Bronchial epithelial cell (primary cell): ENCODE measurements around the gene KCNJ10. TPM values are rescaled to one million over a fixed set of nuclear protein-coding genes. Genes with fewer than 3 reads are reported as not detected.

Experiments used
- DNase-seq: peaks from one replicate; pipeline ENCODE4 v3.0.0-alpha.2; 2010; ENCODE audit warnings: low read depth
- FAIRE-seq: peaks from 2 replicates; lab custom pipeline; 2011; peaks lifted over from hg19 to GRCh38; lab: Jason Lieb, UNC
- H3K27me3 ChIP-seq: 2 replicates; pipeline ENCODE4 v1.5.1; 2011; ENCODE audit warnings: low read length; ENCODE audit not compliant: control insufficient read depth, insufficient read depth
- H3K36me3 ChIP-seq: 2 replicates; pipeline ENCODE4 v1.5.1; 2011; ENCODE audit warnings: low read length; ENCODE audit not compliant: control insufficient read depth, insufficient read depth
- H3K4me3 ChIP-seq: 2 replicates; pipeline ENCODE4 v1.5.1; 2011; ENCODE audit warnings: mild to moderate bottlenecking, low read depth, low read length, control low read depth
- total RNA-seq: library from RNA; depleted of rRNA; stranded (reverse); fragments of >200 nt; gene quantifications from 2 replicates; pipeline ENCODE4 v1.2.1, GENCODE V29; 2014
- TF ChIP-seq, protein P1 (sequence below): IDR thresholded peaks from 2 replicates; pipeline ENCODE4 v1.5.1; 2011; ENCODE audit warnings: mild to moderate bottlenecking, moderate library complexity, low read length, control low read depth, inconsistent platforms; ENCODE audit not compliant: insufficient read depth, severe bottlenecking

KCNJ10 gene
- total RNA-seq: not detected in 2 replicates

DNA sequence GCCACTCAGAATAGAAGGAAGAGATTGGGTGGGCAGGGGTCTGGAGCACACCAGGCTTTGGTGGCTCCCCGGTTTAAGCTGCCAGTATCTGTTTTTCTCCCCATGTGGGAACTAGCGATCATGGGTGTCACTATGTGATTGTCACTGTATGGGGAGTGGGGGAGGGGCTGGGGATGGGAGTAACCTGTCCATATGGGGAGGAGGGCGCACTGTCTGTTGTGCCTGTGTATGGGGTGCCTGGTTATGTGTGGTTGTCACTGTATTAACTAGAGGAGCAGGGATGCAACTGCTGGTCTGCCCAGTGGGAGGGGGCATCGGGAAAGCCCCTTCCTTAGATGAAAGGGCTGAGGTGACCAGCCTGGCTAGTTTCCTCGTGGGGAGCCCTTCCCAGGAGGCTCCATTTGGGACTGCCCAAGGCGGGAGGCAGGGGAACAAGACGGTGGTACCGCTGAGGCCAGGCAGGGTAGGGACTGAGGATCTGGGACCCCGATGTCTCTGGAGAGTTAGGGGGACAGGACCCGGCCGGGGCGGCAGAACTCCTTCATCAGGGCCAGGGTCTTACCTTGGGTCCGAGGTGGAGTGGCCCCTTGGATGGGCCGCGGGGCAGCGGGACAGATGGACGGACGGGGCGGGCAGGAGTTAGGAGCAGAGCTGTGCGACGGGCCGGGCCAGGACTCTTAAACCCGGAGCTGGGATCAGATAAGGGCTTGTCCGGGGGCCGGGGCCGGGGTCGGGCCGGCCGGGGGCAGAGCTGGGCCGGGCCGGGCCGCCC lies at the start of gene KCNJ10:
TSS of gene KCNJ10 (minus strand) at position 701 of the 772 bp plus-strand sequence. CDS start 27,628 bp downstream, outside the sequence.
- H3K36me3 ChIP-seq: no peaks in the 10 kb centered on the region
- H3K4me3 ChIP-seq: peak within 1 kb of the TSS; percentile 21
- H3K27me3 ChIP-seq: peaks cover 28% of the 10 kb centered on the region
- FAIRE-seq: no peak
- TF ChIP-seq, protein P1, sequence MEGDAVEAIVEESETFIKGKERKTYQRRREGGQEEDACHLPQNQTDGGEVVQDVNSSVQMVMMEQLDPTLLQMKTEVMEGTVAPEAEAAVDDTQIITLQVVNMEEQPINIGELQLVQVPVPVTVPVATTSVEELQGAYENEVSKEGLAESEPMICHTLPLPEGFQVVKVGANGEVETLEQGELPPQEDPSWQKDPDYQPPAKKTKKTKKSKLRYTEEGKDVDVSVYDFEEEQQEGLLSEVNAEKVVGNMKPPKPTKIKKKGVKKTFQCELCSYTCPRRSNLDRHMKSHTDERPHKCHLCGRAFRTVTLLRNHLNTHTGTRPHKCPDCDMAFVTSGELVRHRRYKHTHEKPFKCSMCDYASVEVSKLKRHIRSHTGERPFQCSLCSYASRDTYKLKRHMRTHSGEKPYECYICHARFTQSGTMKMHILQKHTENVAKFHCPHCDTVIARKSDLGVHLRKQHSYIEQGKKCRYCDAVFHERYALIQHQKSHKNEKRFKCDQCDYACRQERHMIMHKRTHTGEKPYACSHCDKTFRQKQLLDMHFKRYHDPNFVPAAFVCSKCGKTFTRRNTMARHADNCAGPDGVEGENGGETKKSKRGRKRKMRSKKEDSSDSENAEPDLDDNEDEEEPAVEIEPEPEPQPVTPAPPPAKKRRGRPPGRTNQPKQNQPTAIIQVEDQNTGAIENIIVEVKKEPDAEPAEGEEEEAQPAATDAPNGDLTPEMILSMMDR: no peak
- no peak for DNase-seq

DNA sequence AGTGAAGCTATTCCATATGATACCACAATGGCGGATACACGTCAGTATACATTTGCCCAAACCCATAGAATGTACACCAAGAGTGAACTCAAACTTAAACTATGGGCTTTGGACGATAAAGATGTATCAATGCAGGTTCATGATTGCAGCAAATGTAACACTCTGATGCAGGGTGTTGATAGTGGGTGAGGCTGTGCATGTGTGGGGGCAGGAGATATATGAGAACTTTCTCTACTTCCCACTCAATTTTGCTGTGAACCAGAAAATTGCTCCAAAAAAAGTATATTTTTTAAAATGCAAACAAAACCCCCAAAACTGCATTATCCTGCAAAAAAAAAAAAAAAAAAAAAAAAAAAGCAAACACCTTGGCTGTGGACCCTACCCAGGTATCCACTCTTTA lies 49.0 kb upstream of the KCNJ10 start:
- no peak overlapping the region for H3K4me3 ChIP-seq
- no peaks in the 10 kb centered on the region for H3K36me3 ChIP-seq
- DNase-seq: no peak
- FAIRE-seq: no peak
- TF ChIP-seq, protein P1: no peak
- H3K27me3 ChIP-seq: peaks cover 2% of the 10 kb centered on the region

DNA sequence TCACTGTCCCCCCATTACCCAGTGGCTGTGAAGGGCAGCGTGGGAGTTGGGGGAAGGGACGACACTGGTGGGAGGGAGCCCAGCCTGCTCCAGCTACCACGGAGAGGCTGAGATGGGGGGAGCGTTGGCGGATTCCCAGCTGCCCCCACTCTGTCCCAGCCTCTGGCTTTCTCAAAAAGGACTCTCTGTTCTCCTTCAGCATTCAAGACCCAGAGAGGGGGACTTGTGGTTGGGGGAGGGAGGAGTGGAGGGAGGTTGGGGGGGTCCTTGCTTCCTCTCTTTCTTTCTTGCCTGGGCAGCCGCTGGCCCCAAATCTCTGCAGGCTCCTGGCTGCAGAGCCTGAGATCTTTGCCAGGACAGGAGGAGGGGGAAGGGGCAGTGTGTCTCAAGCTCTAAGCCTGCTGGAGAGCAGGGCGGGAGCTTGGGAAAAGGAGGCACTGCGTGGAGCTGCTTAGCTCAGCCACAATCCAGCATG lies 47.8 kb upstream of the KCNJ10 start:
- H3K4me3 ChIP-seq: no peak overlapping the region
- TF ChIP-seq, protein P1: no peak

DNA sequence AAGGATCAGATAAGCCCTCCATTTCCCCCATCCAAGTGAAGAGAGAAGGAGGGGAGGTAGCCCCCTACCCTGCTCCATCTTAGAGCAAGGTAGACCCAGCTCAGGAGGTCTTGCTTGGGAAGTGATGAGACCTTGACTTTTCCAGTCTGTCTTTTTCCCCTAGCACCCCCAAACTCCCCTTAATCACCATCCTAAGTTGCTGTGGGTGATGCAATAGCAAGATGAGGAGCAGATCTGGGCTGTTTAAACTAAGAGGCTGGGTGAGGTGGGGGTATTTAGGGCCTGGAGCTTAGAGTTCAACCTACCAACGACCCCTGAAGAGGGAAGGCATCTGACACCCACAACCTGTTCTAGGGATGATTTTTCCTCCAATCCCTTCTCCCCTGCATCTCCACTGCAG lies 47.3 kb upstream of the KCNJ10 start:
- Histone ChIP-seq H3K36me3 (no peaks in the 10 kb centered on the region), H3K27me3 (peaks cover 2% of the 10 kb centered on the region), H3K4me3 (no peak overlapping the region)
- TF ChIP-seq, protein P1: no peak
- DNase-seq (no peak), FAIRE-seq (no peak)

More for the DNA sequence above, 47.8 kb upstream of the KCNJ10 start:
- no peak for FAIRE-seq
- no peaks in the 10 kb centered on the region for H3K36me3 ChIP-seq
- DNase-seq: no peak
- H3K27me3 ChIP-seq: peaks cover 2% of the 10 kb centered on the region

DNA sequence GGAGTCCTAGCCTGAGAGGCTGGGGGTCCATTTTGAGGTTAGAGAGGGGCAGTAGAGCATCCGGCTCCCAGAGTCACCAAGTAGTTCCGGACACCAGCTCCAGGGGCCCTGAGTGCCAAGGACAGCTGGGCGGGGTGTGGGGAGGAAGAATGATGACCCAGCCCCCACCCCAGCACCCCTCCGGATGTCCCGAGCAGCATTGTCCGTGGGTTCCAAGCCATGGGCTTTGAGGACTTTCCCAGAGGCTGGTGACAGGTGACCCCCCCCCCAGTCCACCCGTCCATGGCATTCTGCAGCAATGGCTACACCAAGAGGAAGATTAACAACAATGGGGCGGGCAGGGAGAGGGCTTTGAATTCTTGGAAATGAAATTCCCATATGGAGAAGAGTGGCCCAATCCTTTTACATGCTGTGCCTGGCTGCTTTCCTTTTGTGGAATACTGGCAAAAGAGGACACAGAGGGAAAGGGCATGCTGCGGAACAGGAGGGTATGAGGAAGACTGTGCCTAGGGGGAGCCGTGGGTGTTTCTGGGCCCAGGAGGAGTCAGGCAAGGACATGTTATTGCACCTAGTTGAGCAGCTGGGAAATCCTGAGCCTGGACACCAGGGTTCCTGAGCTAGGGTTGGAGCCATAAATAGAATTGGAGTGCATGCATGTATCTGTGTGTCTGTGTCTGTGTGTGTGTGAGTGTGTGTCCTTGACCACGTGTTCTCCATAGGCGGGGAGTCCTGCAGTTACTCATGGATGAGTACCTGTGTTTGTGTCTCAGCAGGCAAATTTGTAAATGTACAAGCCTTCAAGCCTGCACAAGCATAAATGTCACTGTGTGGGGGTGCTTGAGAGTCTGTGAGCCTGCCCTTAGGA lies 46.6 kb upstream of the KCNJ10 start:
- FAIRE-seq: peak; percentile 70
- H3K36me3 ChIP-seq: no peaks in the 10 kb centered on the region
- DNase-seq: peak; percentile 98
- H3K27me3 ChIP-seq: peaks cover 2% of the 10 kb centered on the region
- no peak overlapping the region for H3K4me3 ChIP-seq
- TF ChIP-seq, protein P1: no peak
